NCI-H2107 treated with DMSO at 0.1 percent for 48 hours (cell line): Measurements from ENCODE around the gene ROR1.

Source experiments
- DNase-seq: peaks from one replicate; lab custom pipeline; 2025; ENCODE audit not compliant: unreplicated experiment; lab: John Stamatoyannopoulos, UW

ROR1 gene

GRCh38 chr1:63966016-63966415 lies 192.2 kb downstream of the ROR1 start:
- DNase-seq = no peak

DNA sequence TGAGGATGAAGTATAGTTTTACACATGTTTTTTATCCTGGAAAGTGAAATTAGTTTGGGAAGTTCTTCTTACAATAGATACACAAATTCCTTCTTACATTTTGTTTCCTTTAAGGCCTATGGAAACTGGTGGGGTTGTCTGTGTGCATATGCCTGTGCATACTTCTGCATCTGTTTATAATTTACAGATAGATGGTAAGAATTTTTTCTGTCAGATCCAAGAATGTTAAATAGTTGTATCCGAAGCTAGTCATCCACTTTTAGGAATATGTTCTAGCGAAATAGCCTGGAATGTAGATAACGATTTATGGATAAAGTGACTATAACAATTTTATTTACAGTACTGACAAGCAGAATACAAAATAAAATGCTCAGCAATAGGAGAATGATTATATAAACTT lies 194.1 kb downstream of the ROR1 start:
- DNase-seq = no peak

- no peak for DNase-seq
These were observed 195.0 kb downstream of the ROR1 start for GRCh38 chr1:63968663-63969440.

GRCh38 chr1:63969441-63969901 lies 195.7 kb downstream of the ROR1 start:
- peak; percentile 78 for DNase-seq

- DNase-seq = no peak
These were observed 197.7 kb downstream of the ROR1 start for GRCh38 chr1:63971557-63971956.

DNA sequence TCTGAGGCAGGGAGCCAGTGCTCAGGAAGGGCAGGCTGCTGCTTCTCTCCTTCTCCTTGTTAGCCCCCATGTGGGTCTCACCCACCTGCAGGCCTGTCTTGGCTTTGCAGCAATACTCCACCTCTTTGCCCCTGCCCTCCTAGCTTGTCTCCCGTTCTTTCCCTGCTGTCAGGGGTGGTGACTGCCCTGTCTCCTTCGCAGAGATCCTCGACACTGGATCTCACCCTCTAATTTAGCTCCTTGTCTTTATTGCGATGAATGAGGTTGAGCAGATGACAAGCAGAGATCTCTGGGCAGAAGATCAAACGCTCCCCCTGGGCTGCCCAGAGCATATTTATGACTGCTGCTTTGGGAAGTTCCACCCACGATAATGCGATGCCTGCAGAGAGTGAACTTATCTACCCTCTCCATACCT lies 199.2 kb downstream of the ROR1 start:
- DNase-seq = no peak

DNA sequence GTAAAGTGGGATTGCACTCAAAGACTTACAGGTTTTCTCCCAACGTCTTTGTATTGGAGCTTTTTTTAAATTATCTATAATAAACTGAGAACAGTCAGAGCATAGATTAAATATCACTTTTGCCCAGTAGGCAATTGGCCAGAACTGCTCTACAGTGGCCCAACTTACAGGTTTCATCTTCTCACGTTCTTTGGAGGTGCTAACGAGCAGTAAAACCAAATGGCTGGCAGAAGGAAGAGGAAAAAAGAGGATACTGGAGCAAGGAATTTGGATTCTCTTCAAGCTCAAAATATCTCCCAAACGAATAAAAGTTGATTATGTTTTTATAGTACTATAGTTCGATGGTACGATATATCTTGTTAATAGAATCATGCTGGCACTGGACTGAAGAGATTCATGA lies 201.1 kb downstream of the ROR1 start:
- no peak for DNase-seq

- no peak for DNase-seq
These were observed 201.7 kb downstream of the ROR1 start for GRCh38 chr1:63975481-63975880.

DNA sequence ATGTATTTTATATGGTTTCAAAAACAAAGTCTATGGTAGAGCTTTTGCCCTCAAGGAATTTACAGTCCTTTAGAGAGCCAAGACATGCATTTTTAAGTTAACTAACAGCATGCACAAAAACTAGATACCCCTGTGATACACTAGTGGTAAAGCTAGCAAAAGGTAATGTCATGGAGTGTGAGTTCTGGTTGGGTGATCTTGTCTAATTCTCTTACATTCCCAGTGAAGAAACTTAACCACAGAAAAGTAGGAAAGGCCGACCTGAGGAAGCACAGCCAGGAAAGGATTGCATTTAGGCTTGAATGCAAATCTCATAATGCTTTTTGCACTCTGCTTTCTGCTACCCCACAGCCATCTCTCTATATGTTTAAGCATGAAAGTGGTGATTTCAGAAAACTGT lies 202.2 kb downstream of the ROR1 start:
- no peak for DNase-seq

DNA sequence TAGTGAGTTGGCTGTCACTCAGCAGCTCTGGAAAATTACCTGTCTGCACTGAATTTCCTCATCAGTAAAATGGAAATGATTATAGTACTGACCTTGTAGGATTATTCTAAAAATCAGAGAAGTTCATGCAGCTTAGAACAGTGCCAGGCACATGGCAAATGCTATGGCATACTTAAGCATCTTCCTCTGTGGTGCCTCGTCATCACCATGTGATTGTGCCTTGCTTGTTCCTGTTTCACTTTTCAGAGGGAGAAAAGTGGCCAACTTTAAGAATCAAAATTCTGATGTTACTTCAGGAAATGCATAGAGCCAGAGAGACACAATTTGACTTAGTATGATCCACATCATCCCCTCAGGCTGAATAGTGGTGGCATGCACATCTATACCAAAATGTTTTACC lies 203.6 kb downstream of the ROR1 start:
- DNase-seq = no peak

DNA sequence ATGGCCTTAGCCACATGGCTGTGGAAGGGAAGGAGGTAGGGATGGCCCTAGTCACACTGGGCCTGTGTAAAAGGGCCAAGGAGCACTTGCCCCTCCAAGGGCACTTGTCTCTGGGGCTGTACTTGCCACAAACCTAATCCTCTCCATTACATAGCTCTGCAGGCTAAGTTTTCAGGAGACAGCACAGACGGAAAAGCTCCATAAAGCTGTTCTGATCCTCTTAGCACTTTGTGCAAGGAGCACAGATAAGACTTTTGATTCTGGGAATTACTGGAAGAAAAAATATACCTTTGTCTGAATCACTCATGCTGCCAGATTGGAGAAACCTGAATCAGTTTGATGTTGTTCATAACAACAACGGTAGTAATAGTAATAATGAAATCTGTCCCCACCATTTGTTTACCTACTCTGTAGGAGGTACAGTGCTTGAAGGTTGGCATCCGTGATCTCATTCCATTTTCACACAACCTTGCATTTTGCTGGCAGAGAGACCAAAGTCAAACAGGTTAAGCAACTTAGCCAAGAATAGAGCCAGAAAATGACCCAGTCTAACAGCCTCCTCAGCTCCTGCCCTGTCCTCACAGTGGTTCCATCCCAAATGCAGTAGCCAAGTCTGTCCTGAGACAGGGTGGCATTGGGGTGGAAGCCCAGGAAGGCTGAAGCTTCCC lies 207.1 kb downstream of the ROR1 start:
- no peak for DNase-seq

DNA sequence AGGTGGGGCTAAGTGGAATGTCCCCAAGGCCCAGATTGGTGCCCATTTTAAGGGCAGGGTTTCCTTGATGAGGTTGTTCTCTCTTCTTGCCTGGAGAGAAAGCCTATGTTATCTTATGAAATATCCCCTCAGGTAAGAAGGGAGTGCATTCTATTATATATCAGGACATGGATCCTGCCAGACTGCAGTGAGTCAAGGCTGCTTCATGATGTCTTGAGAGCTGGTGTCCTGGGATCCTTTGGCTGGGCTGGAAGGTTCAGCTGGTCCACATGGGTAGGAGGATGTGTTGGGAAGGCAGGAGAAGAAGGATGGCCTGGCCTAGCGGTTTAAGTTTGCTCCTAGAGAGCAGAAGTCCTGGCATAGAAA lies 207.6 kb downstream of the ROR1 start:
- DNase-seq = no peak

DNA sequence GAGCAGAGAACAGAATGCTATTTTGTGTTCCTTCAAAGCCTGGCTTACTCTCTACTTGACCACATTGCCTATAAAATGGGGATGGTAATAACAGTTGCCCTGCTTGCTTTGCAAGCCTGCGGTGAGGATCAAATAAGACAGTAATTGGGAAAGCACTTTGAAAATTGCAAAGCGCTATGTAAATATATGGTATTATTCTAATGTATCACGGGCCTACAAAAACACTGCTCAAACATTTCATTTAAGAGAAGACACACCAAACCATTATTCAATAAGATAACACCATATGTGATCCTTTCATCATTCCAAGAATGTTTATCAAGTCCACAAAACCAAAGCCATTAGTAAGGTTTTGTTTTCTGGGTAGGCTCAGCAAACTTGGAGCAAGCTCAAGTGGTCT lies 208.4 kb downstream of the ROR1 start:
- no peak for DNase-seq

DNA sequence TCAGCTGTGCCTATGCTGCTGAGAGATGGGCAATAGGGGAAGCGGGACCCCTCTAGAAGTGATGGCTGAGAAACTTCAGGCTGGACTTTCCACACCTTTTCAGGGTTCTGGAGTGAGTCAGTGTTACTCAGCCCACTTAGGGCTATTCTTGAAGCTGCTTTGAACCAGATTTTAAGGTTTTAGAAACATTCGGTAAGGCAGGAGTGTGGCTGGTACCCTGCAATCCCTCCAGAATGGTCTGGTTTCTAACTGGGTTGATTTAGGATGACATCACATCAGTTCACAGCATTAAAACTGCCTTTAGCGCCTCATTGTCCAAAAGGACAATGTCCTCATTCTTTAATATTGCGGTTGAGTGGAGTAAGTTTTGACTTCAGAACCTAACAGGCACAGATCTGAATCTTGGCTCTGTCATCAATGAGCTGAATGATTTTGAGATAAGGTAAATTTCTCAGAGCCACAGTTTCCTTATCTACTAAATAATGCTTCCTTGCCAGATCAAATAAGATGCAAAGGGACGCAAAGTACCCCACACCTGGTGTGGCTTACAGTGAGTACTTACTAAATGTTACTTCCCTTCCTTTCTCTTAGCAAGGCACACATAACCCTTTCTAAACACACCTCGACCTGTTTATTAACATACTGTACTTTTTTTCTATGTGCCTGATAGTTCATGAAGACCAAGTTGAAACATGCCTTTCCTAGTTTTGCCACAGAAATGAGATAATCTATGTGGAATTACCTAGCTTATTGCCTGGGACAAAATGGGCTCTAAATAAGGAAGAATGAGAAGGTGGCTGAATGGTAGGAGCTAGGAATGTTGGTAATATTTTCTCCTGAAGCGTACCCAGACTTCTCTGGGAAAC lies 209.8 kb downstream of the ROR1 start:
- no peak for DNase-seq

- peak; percentile 14 for DNase-seq
These were observed 210.6 kb downstream of the ROR1 start for GRCh38 chr1:63984257-63984929.

DNA sequence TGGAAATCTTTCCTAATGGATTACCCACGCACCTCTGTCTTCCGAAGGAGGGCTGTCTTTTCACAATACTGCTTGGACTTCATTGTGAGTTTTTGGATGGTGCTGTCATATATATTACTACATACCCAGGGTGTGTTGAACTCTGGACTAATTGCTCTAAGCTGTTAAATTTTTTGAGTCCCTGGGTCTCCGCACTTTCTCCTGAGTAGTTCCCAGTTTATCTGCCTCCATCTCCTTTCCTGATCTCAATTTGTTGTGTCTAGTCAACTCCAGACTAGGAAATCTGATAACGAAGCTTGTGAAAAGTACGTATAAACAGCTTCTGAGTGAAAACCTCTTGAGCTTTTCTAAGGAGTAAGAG lies 211.1 kb downstream of the ROR1 start:
- no peak for DNase-seq

GRCh38 chr1:63987014-63987627 lies 213.3 kb downstream of the ROR1 start:
- no peak for DNase-seq

DNA sequence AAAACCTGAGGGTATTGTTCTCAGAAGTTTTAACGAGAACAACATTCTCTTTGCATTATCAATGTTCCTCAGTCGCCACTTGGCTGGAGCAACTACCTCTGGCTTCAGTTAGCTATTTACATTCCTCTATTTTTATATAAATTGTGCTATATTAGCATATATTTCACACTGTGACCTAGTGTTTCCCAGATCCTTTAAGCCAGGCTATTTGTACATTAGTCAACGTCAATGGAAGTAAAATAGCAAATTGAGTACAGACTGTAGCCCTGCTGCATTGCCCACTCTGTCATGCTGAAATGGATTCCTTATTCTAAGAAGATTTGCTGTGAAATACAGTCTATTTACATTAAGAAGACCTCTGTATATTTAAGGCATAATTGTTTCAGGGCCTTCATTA lies 213.8 kb downstream of the ROR1 start:
- DNase-seq = no peak

- DNase-seq = no peak
These were observed 215.1 kb downstream of the ROR1 start for GRCh38 chr1:63988941-63989340.

DNA sequence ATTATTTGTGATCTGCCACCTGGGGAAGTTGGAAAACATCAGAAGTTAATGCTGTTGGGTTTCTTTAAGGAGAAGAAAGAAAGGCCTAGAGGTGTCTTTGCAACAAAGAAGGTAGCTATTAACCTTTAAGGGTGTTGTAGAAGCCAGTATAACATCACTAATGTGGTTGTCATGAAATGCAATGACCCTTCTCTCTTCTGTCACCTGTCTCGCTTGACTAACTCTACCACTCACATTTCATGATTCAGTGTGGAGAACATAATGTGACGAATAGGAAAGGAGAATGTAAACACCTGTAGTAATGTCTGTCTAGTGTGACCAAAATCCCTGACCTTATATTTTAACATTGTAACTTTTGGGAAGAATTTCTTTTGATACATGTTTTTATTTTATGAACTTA lies 217.9 kb downstream of the ROR1 start:
- peak; percentile 41 for DNase-seq

GRCh38 chr1:64000021-64000420 lies 226.2 kb downstream of the ROR1 start:
- DNase-seq = no peak
